Measurements from ENCODE around the gene MIEN1. TPM values are rescaled to one million over a fixed set of nuclear protein-coding genes. Genes with fewer than 3 reads are reported as not detected.
A peak's percentile ranks its signal among the peaks of the same experiment; 100 is the strongest.

Gene MIEN1
- total RNA-seq, 1 experiment from 2014 or later, result 50.8 TPM

GRCh38 chr17:39702901-39703893 lies 27.1 kb downstream of the MIEN1 start:
- Histone ChIP-seq H3K18ac (ENCODE audit: insufficient read length, low read depth, low read length) (no peak overlapping the region), H4K5ac (ENCODE audit: insufficient read length, low read depth, low read length) (no peak overlapping the region), H3K9ac (ENCODE audit: extremely low read depth, insufficient read length, low read length) (no peak overlapping the region), H2BK15ac (ENCODE audit: low read depth, low read length) (no peak overlapping the region), H3K4ac (ENCODE audit: low read depth, low read length) (no peak overlapping the region), H4K20me1 (ENCODE audit: control insufficient read depth, insufficient read depth, insufficient read length) (no peaks in the 10 kb centered on the region), H2BK12ac (ENCODE audit: insufficient read length, low read depth, low read length) (no peak overlapping the region), H3K27ac (ENCODE audit: insufficient read length, low read depth, low read length) (no peak overlapping the region), H3T11ph (ENCODE audit: low read length) (no peak overlapping the region), H2BK5ac (ENCODE audit: insufficient read length, low read length) (no peak overlapping the region), H3K23me2 (ENCODE audit: insufficient read length, low read depth, low read length, poor library complexity, severe bottlenecking) (peaks cover 8% of the 10 kb centered on the region), H3K56ac (ENCODE audit: insufficient read length, low read depth, low read length) (no peak overlapping the region), H3K23ac (ENCODE audit: insufficient read length, low read depth, low read length) (no peak overlapping the region), H3K4me1 (ENCODE audit: insufficient read depth, low read length) (peaks cover 16% of the 10 kb centered on the region), H3K14ac (ENCODE audit: insufficient read depth, low read length) (no peak overlapping the region), H2AFZ (ENCODE audit: low read length) (no peak overlapping the region), H4K8ac (replicated peaks; ENCODE audit: insufficient read length, low read depth, low read length) (no peak overlapping the region), H2AK5ac (ENCODE audit: insufficient read length, low read length) (no peak overlapping the region), H4K91ac (ENCODE audit: insufficient read length, low read depth, low read length) (no peak overlapping the region), H3K79me1 (ENCODE audit: insufficient read depth, low read depth, low read length, poor library complexity, severe bottlenecking) (no peaks in the 10 kb centered on the region), H3K79me2 (ENCODE audit: insufficient read depth, low read length) (peaks cover 51% of the 10 kb centered on the region), H3K9me3 (ENCODE audit: control insufficient read depth, low read depth, low read length) (no peaks in the 10 kb centered on the region), H3K4me2 (ENCODE audit: insufficient read depth, insufficient read length, low read length) (no peak overlapping the region), H2BK120ac (ENCODE audit: low read depth, low read length, poor library complexity, severe bottlenecking) (no peak overlapping the region), H3K27me3 (ENCODE audit: insufficient read depth, low read length) (no peaks in the 10 kb centered on the region), H2BK20ac (ENCODE audit: low read depth, low read length, poor library complexity, severe bottlenecking) (no peak overlapping the region)
- WGBS (ENCODE audit: extremely low coverage, insufficient read length, low lambda C conversion rate), result no CpG with 5 or more reads among the region's 12 CpGs
- H3K36me3 Mint-ChIP-seq (ENCODE audit: insufficient read depth in 1 of 3, low read depth in 3 of 3), result peaks cover 25 to 49% (median 36%) of the 10 kb centered on the region in 3 experiments
- no peak for DNase-seq
- peaks cover 57 to 65% of the 10 kb centered on the region in 2 experiments for H3K4me1 Mint-ChIP-seq
- peak overlapping the region in 2 of 3 experiments; percentile 65 to 90; a peak in 4 of 7 replicates for H3K27ac Mint-ChIP-seq
- TF ChIP-seq, protein P1, sequence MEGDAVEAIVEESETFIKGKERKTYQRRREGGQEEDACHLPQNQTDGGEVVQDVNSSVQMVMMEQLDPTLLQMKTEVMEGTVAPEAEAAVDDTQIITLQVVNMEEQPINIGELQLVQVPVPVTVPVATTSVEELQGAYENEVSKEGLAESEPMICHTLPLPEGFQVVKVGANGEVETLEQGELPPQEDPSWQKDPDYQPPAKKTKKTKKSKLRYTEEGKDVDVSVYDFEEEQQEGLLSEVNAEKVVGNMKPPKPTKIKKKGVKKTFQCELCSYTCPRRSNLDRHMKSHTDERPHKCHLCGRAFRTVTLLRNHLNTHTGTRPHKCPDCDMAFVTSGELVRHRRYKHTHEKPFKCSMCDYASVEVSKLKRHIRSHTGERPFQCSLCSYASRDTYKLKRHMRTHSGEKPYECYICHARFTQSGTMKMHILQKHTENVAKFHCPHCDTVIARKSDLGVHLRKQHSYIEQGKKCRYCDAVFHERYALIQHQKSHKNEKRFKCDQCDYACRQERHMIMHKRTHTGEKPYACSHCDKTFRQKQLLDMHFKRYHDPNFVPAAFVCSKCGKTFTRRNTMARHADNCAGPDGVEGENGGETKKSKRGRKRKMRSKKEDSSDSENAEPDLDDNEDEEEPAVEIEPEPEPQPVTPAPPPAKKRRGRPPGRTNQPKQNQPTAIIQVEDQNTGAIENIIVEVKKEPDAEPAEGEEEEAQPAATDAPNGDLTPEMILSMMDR (conservative IDR thresholded peaks at IDR 0.05), result no peak
- no peaks in the 10 kb centered on the region; the same call in 1 of the 2 replicates for H3K27me3 Mint-ChIP-seq (ENCODE audit: low read depth)
- H3K4me3 Mint-ChIP-seq, result peak overlapping the region; percentile 92 to 97
- H3K9me3 Mint-ChIP-seq, result no peaks in the 10 kb centered on the region

Data from H9 (cell line).